Measurements from ENCODE around the gene MUC4.

Gene MUC4, protein sequence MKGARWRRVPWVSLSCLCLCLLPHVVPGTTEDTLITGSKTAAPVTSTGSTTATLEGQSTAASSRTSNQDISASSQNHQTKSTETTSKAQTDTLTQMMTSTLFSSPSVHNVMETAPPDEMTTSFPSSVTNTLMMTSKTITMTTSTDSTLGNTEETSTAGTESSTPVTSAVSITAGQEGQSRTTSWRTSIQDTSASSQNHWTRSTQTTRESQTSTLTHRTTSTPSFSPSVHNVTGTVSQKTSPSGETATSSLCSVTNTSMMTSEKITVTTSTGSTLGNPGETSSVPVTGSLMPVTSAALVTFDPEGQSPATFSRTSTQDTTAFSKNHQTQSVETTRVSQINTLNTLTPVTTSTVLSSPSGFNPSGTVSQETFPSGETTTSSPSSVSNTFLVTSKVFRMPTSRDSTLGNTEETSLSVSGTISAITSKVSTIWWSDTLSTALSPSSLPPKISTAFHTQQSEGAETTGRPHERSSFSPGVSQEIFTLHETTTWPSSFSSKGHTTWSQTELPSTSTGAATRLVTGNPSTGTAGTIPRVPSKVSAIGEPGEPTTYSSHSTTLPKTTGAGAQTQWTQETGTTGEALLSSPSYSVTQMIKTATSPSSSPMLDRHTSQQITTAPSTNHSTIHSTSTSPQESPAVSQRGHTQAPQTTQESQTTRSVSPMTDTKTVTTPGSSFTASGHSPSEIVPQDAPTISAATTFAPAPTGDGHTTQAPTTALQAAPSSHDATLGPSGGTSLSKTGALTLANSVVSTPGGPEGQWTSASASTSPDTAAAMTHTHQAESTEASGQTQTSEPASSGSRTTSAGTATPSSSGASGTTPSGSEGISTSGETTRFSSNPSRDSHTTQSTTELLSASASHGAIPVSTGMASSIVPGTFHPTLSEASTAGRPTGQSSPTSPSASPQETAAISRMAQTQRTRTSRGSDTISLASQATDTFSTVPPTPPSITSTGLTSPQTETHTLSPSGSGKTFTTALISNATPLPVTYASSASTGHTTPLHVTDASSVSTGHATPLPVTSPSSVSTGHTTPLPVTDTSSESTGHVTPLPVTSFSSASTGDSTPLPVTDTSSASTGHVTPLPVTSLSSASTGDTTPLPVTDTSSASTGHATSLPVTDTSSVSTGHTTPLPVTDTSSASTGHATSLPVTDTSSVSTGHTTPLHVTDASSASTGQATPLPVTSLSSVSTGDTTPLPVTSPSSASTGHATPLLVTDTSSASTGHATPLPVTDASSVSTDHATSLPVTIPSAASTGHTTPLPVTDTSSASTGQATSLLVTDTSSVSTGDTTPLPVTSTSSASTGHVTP (N-terminal part only)

DNA sequence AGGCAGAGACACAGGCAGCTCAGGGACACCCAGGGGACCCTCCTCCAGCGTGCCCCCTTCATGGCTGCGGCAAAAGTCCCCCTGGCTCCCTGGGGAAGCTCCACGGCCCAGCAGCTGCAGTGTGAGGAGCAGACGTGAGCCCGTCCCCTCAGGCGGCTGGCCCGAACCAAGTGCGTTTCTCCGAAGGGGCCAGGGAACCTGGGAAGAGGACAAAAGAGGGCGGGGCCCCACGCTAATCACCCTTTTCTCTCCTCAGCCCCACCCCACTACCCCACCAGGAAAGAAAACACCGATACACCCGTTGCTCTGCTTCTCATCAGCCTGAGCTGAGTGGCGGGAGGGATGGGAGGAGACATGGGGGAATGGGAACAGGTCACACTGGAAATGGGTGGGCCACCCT is at the start of gene MUC4:
MUC4 (minus strand) TSS at position 174 of the 400 bp plus-strand sequence; CDS start at position 62, 112 bp downstream.
- no peak for DNase-seq (ENCODE audit: low read depth in 2 of 2, low spot score in 1 of 2)

DNA sequence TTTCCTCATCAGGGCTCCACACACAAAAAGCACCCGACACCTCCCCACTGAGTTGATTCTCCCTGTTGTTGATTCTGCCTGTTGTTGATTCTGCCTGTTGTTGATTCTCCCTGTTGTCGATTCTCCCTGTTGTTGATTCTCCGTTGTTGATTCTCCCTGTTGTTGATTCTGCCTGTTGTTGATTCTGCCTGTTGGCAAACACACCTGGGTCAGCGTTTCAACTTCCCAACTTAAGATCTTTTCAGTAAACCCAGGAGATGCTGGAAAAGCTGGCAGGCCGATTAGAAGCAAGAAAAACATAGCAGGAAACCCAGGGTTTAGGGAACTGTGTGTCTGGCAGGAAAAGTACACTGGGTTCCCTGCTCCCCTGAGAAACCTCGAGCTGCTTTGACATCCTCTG is 48.7 kb upstream of the MUC4 start:
- no peak for DNase-seq (ENCODE audit: low read depth in 2 of 2, low spot score in 1 of 2)

DNA sequence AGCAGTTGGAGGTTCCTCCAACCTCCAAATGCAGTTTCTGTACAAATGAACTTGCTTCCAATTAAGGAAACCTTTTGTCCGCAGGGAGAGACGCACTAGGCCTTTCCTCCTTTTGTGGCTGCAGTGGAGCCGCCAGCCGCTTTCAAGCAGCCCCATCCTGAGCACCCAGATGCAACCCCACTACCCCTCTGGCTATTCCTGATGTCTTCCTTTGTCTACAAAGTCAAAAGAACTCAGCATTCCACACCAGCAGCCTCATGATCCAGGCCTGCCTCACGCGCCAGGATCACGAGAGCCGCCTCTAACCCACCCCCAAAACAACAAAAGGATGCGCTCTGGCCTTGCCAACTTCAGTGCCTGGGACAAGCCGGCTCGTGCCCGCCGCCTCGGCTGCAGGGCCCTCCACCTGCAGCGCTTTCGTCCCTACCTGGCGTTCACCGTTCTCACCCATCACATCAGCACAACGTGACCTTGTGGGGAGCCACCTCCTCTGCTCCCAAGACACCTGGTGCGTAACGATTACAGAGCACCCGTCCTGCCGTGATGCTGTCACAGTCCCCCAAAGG is 48.2 kb upstream of the MUC4 start:
- DNase-seq (ENCODE audit: low read depth in 2 of 2, low spot score in 1 of 2), result no peak

DNA sequence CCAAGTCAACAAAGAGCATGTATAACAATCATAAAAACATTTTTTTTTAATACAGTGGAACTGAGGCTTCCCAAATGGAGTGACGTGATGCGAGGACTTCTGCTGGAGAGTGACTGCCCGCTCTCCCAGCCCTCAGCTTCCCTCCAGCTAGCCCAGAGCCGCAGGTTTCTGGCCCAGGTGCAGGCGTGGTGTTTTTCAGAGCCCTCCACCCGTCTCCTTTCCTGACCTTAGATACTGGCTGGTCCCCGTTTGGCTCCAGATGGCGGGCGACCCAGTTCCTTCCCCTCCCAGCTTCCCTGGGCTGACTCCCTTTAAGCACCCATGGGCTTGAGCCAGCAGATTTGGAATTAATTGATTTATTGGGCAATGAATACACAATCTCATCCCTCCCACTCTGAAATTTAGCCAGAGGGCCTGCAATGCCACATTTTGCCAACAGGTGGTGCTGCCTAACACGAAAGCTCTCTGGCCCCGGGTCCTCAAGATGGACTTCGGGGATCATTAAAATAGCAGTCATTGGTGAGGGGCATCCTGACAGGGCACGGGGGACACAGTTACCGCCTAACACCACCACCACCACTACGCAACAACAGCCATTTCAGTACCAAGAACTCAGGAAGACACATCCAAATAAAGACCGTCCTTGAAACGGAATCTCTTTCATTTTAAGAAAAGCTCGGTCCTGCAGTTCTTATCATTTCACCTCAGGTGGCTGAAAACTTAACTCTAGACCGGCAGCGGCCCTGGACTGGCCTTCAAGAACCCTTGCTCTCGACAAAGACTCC is 47.5 kb upstream of the MUC4 start:
- peak; percentile 47 to 73 for DNase-seq (ENCODE audit: low read depth in 2 of 2, low spot score in 1 of 2)

DNA sequence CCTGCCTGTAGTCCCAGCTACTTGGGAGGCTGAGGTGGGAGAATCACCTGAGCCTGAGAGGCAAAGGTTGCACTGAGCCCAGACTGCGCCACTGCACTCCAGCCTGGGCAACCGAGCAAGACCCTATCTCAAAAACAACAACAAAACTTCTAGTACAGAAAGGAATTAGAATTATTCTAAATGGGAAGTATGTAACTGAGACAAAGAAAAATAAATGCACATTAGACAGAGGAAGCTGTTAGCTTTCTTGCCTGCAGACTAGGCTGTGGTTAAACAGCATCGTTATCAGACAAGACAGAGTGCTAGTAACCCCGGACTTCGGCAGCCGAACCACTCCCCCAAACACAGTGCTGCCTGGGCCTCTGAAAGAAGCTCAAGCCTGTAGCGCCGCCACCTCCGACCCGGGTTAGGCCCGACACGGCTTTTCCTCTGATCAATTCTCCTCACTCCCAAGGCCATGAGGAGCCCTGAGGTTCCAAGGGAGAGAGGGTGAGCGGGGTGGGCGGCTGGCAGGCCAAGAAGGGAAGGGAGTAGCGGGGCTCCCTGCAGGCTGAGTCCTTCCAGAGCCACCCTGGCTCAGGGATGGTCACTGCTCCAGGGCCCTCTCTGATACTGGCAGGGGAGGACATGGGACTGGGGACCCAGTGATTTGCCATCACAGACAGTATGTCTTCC is 44.8 kb upstream of the MUC4 start:
- DNase-seq (ENCODE audit: low read depth in 2 of 2, low spot score in 1 of 2), result no peak

DNA sequence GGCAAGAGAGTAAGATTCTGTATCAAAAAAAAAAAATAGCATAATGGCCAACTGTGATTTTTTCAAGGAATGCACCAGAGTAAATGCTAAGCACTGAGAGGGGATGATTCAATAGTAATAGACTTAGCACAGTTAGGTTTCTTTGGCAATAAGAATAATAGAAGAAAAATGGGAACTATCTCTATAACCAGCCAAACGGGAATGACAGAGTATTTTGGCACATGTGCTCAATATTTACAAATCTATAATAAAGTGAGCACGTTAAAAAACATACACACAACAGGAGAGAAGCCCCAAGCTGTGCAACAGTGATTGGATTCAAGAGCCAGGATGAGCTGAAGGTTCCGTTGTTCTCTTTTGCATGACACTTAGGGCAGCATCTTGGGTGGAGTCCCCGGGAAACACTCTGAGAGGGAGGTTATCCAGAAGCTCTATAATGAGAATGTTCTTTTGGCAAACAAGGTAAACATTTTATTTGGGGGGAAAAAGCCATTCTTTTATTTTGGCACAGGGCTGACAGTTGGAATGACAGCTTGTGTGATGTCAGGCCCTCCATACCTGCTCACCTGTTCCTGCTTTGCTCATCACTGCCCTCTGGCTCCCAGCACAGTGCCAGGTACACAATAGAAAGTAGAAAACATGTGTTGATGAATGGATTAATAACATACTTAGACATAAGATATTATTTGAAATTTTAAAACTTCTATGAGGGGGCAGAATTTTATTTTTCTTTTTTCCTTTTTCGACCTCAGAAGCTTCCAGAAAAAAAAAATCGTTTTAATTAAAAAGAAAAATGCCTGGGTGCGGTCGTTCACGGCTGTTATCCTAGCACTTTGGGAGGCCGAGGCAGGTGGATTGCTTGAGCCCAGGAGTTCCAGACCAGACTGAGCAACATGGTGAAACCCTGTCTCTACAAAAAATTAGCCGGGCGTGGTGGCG is 44.0 kb upstream of the MUC4 start:
- DNase-seq (ENCODE audit: low read depth in 2 of 2, low spot score in 1 of 2), result no peak

DNA sequence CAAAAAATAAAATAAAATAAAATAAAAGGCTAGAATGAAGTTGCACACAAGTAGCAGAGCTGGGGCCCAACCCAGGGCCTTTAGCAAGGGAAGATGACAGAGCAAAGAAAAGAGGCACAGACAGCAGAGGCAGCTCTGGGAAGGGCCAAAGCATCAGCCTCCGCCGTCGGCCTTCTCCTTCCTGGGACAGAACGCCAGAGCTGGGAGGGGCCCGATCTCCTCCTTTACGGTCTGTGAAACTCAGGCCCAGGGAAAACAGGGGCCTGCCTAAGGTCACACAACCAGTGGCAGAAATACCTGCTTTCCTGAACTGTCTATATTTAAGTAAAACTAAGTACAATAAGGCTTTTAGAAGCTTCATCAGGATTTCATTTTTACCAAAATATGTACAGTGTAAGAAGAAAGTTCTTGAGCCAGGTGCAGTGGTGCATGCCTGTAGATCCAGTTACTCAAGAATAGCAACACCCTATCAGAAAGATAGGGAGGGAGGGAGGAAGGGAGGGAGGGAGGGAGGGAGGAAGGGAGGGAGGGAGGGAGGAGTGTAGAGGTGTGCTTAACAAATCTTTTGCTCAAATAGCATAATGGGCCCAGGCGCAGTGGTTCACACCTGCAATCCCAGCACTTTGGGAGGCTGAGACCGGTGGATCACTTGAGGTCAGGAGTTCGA is 43.0 kb upstream of the MUC4 start:
- no peak for DNase-seq (ENCODE audit: low read depth in 2 of 2, low spot score in 1 of 2)

DNA sequence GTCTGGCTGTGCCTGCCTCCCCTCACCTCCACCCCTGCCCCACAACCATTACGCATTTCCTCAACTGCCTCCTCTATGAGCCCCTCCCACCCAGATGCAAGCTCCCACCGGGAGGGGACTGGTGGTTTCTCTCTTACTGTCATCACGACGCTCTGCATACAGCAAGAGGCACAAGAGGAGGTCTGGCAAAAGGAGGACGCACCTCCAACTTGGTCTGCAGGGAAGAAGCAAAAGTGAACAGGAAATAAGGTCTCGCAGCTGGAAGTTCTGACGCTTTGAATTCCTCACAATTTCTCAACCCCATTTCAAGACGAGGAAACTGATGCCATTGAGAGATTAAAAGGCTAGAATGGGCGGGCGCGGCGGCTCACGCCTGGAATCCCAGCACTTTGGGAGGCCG is 42.3 kb upstream of the MUC4 start:
- no peak for DNase-seq (ENCODE audit: low read depth in 2 of 2, low spot score in 1 of 2)

DNA sequence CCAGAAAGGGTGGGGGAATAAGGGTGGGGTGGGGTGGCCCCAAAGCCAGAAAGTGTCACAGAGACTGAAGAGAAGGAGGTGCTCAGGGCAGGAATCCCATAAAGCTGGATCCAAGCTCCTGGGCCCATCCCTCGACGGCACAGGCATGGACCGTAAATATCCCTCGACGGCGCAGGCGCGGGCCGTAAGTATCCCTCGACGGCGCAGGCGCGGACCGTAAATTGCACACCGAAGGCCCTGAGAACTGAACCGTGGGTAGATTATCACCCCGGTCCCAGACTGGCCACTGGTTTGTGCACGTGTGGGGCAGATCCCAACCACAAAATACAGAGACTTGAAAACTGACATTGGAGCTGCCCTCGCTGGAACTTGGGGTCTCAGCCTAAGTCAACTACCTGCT is 41.3 kb upstream of the MUC4 start:
- no peak for DNase-seq (ENCODE audit: low read depth in 2 of 2, low spot score in 1 of 2)

DNA sequence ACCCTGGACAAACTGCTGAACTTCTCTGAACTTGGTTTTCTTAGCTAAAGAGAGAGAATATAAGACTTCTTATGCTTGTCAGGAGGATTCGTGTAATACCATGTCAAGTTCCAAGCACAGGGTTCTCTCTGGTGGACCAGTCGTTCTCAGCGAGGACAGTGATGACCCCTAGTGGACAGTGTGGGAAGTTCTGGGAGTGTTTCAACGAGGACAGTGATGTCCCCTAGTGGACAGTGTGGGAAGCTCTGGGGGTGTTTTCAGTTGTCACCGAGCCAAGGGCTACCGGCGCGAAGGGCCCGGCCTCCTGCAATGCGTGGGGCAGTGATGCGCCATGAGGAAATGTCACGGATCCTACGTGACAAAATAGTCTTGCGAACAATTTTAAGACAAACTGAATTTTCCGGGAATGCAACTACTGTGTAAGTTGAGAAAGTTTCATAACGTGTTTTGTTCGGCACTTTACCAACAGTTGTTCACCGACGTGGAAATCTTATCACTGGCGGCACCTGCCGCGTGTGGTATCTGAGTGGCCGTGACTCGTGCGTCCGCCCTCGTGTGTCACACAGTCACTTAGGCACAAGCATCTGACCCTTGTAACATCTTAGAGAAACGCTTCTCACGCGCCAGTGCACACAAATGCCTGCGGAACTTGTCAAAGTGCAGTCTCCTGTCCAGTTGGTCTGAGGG is 39.3 kb upstream of the MUC4 start:
- peak; percentile 73 to 81 for DNase-seq (ENCODE audit: low read depth in 2 of 2, low spot score in 1 of 2)

DNA sequence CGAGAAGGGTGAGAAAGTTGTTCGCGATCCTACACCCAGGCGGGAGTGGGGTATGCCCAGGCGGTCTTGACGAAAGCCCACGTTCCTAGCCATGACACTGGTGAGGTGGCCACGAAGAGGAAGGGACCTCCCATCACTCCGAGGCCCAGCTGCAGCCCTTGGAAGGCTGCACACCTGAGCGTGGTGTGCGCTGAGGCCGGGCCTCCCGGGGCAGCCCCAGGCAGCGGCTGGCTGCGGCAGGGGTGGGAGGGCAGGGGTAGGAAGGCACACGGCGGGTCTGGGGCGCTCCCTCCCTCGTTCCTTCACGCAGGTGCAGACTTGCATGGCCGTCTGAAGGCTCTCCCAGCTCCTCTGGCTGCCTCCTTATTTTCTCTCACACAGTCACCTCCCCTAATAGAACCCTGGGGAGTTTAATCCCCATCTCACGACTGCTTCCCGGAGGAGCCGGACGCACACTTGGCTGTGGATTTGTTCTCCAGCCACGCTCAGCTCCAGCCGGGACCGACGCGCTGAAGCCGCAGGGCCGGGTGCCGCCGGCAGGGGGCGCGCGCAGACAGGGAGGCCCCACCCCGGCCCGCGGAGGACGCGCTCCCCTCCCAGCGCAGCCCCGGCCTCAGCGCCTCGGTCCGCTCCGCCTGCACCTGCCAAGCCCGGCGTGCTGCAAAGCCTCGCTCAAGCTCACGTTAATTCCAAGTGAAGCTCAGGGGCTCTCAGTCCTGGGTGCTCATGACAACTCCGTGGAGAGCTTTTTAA is 37.8 kb upstream of the MUC4 start:
- no peak for DNase-seq (ENCODE audit: low read depth in 2 of 2, low spot score in 1 of 2)

DNA sequence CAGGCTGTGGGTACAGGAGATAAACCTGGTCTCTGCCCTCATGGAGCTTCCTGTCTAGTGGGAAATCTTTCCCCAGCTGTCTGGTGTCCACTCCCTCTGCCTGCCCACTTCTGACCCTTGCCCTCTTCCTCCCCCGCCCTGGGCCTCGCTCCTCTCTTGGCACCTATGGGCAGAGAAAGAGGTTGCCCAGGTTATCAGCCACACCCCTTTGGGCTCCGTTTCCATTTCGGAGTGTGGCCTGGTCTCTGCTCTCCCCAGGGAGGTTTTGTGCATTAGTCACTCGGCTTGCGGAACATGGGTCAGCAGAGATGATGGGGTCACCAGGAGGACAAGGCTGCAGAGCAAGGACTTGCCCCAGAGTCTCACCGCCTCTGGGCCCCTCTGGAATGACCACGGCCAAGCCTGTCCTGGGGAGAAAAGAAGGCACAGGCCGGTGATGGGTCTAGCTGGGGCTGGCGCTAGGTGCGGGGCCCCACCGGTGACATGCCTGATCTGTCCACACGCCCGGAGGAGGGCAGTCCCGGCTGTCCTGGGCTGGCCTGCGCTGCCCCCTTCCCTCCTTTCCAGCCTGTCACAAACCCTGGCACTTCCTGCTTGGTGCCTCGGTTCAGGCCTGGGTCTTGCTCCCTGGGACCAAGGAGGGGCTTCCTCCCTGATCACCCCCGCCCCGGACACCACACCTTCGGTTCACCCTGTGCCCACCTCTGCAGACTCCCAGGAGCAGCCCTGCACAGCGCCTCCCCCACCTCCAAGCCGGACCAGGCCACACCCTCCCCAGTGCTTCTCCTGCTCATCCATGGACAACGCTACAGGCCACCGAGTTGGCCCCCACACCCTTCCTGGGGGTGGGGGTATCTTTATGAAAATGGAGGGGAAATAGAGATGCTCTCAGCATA is 35.6 kb upstream of the MUC4 start:
- DNase-seq (ENCODE audit: low read depth in 2 of 2, low spot score in 1 of 2), result no peak

DNA sequence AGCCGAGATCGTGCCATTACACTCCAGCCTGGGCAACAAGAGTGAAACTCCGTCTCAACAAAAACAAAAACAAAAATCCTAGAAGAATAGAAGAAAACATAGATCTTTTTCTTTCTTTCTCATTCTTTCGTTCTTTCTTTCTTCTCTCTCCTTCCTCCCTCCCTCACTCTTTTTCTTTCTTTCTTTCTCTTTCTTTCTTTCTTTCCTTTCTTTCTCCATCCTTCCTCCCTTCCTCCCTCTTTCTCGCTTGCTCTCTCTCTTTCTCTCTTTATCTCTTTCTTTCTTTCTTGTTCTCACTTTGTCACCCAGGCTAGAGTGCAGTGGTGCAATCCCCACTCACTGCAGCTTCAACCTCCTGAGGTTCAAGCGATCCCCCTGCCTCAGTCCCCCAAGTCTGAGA is 33.8 kb upstream of the MUC4 start:
- DNase-seq (ENCODE audit: low read depth in 2 of 2, low spot score in 1 of 2), result no peak

DNA sequence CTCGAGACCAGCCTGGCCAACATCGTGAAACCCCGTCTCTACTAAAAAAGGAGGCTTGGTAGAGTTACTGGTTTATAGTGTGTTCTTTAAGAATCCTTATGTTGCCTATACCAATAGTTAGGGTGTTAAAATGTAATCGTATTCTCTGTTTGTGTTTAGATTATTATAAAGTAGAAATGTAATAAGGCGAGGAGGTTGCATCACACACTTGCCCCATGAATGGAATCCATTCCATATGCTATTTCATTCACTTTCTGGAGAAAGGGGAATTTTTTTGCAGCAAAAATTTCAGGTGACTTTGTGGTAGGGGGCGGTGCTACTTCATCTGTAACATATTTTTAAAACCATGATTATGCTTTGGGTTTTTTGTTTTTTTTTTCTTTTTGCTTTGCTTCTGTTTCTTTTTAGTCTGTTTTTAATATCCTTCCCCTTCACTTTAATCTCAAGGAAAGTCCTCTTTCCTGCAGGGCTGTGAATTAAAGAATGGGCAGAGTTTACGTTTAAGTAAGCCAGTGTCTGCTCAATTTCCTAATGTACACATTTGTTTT is 33.0 kb upstream of the MUC4 start:
- DNase-seq (ENCODE audit: low read depth in 2 of 2, low spot score in 1 of 2), result no peak

DNA sequence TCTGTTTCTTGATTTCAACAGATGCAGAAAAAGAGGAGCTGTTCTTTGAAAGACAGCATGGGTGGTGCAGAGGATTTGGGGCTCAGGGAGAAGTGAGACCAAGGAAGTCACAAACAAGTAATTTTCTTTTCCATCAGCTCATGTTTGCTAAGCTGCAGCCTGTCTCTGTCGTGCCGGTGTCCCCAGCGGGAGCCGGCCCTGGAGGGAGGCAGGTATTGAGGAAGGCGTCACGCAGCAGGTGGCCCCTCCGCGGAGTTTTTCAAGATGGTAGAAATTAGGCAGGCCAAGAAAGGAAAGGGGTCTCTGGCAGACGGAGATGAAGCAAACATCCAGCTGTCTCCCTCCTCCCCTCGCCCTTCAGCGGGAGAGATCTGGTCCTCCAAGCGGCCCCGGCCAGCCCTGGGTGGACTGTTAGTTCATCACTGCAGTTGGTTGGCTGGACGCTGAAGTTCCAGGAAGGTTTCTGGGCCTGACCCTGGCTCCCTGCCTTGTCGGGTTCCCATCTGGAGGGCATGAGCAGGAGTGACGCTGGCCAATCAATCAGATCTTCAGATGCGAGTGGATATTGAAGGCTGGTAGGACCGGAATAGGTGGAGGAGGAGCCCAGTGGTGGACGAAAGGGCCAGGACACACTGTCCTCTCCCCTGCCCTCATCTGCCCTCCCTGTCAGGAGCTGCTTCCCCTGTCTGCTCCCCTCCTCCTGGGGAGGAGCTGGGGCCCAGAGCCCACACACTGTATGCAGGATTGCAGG is 27.7 kb upstream of the MUC4 start:
- DNase-seq (ENCODE audit: low read depth in 2 of 2, low spot score in 1 of 2), result no peak

Measured in stimulated activated CD8-positive, alpha-beta memory T cell treated with anti-CD3 and anti-CD28 coated beads, Interleukin-4, amount 100 ng/mL, for 4 hours (primary cell).